IMR-90 (cell line): ENCODE results near the gene SKAP1. TPM values are rescaled to one million over a fixed set of nuclear protein-coding genes. Genes with fewer than 3 reads are reported as not detected.

Source experiments
- ATAC-seq: fragments of 200-7000 bp; cut with Tn5 transposase; 2 replicates; pipeline ENCODE4 v1.9.1; 2020; ENCODE audit warnings: low read depth, mild to moderate bottlenecking, moderate library complexity
- BruUV-seq: library from RNA; stranded (reverse); fragments of 400-500 nt; replicated peaks from 2 replicates; lab custom pipeline; 2021; lab: Mats Ljungman, UMichigan
- CTCF ChIA-PET: fragments of 300-600 bp; formaldehyde crosslinking; extraction: SDS; loops from one replicate; lab custom pipeline; 2021; ENCODE audit warnings: antibody characterized with exemption; lab: Yijun Ruan, JAX
- POLR2A ChIA-PET: fragments of 300-600 bp; sonication (Branson Sonifier 250); formaldehyde crosslinking; loops from one replicate; lab custom pipeline; 2022; ENCODE audit warnings: antibody characterized with exemption; ENCODE audit not compliant: unreplicated experiment; lab: Charles Lee
- DNase-seq: peaks from one replicate; pipeline ENCODE4 v3.0.0; 2013
- H2AFZ ChIP-seq: replicated peaks from 2 replicates; pipeline ENCODE3; 2013; ENCODE audit warnings: low read length, mild to moderate bottlenecking; ENCODE audit not compliant: poor library complexity
- H2AK5ac ChIP-seq: 2 replicates; pipeline ENCODE4 v1.6.1; 2013; ENCODE audit warnings: low read depth, low read length, inconsistent platforms
- H2AK9ac ChIP-seq: replicated peaks from 2 replicates; pipeline ENCODE3; 2013; ENCODE audit warnings: mild to moderate bottlenecking, low read depth, low read length, moderate library complexity; ENCODE audit not compliant: poor library complexity
- H2BK120ac ChIP-seq: 2 replicates; pipeline ENCODE4 v1.6.1; 2013; ENCODE audit warnings: low read depth, low read length, inconsistent platforms
- H2BK15ac ChIP-seq: 3 replicates; pipeline ENCODE4 v1.6.1; 2013; ENCODE audit warnings: low read depth, low read length, inconsistent platforms
- H2BK20ac ChIP-seq: 2 replicates; pipeline ENCODE4 v1.6.1; 2013; ENCODE audit warnings: low read depth, mild to moderate bottlenecking, inconsistent platforms, low read length, moderate library complexity
- H2BK5ac ChIP-seq: 2 replicates; pipeline ENCODE4 v1.6.1; 2013; ENCODE audit warnings: mild to moderate bottlenecking, low read depth, low read length, inconsistent platforms; ENCODE audit not compliant: poor library complexity, severe bottlenecking
- H3K14ac ChIP-seq: replicated peaks from 2 replicates; pipeline ENCODE4 v1.6.1; 2013; ENCODE audit warnings: low read depth, low read length, inconsistent platforms
- H3K18ac ChIP-seq: 2 replicates; pipeline ENCODE4 v1.6.1; 2013; ENCODE audit warnings: low read depth, low read length, control low read depth
- H3K23ac ChIP-seq: 2 replicates; pipeline ENCODE4 v1.6.1; 2013; ENCODE audit warnings: low read depth, low read length, inconsistent platforms
- H3K27ac ChIP-seq: 2 replicates; pipeline ENCODE4 v1.5.1; 2013; ENCODE audit warnings: mild to moderate bottlenecking, control low read depth, low read length; ENCODE audit not compliant: insufficient read depth
- H3K27me3 ChIP-seq: 2 replicates; pipeline ENCODE4 v1.6.1; 2013; ENCODE audit warnings: low read length; ENCODE audit not compliant: control insufficient read depth, insufficient read depth
- H3K36me3 ChIP-seq: 2 replicates; pipeline ENCODE4 v1.6.1; 2013; ENCODE audit warnings: low read length, mixed read lengths; ENCODE audit not compliant: control insufficient read depth, insufficient read depth
- H3K4ac ChIP-seq: 2 replicates; pipeline ENCODE4 v1.6.1; 2013; ENCODE audit warnings: low read depth, low read length, inconsistent platforms
- H3K4me1 ChIP-seq: 2 replicates; pipeline ENCODE4 v1.6.1; 2013; ENCODE audit warnings: low read length, mixed read lengths; ENCODE audit not compliant: control insufficient read depth, insufficient read depth
- H3K4me2 ChIP-seq: 2 replicates; pipeline ENCODE4 v1.6.1; 2013; ENCODE audit warnings: low read depth, mild to moderate bottlenecking, control low read depth, low read length, moderate library complexity
- H3K4me3 ChIP-seq: 2 replicates; pipeline ENCODE4 v1.5.1; 2013; ENCODE audit warnings: low read depth, mild to moderate bottlenecking, control low read depth, low read length, moderate library complexity; ENCODE audit not compliant: insufficient read depth
- H3K56ac ChIP-seq: 2 replicates; pipeline ENCODE4 v1.6.1; 2013; ENCODE audit warnings: low read length, inconsistent platforms; ENCODE audit not compliant: insufficient read depth; ENCODE audit errors: extremely low read depth
- H3K79me1 ChIP-seq, 2 experiments: 2 replicates each; pipeline ENCODE4 v1.6.1; 2013; ENCODE audit warnings: low read length in 2 of 2, inconsistent platforms in 1 of 2, low read depth in 1 of 2
- H3K9ac ChIP-seq: 2 replicates; pipeline ENCODE4 v1.6.1; 2013; ENCODE audit warnings: low read depth, low read length, control low read depth
- H3K9me1 ChIP-seq: 2 replicates; pipeline ENCODE4 v1.6.1; 2013; ENCODE audit warnings: low read length, inconsistent platforms; ENCODE audit not compliant: insufficient read depth
- H3K9me3 ChIP-seq: 2 replicates; pipeline ENCODE4 v1.6.1; 2013; ENCODE audit warnings: low read length; ENCODE audit not compliant: control insufficient read depth, insufficient read depth
- H4K20me1 ChIP-seq: 2 replicates; pipeline ENCODE4 v1.6.1; 2013; ENCODE audit warnings: low read length, inconsistent platforms; ENCODE audit not compliant: insufficient read depth
- H4K5ac ChIP-seq: 2 replicates; pipeline ENCODE4 v1.6.1; 2013; ENCODE audit warnings: mild to moderate bottlenecking, low read depth, low read length, control low read depth
- H4K8ac ChIP-seq, 2 experiments: 2 replicates each; pipeline ENCODE4 v1.6.1; 2013; ENCODE audit warnings: low read depth in 2 of 2, low read length in 2 of 2, control low read depth in 1 of 2, inconsistent platforms in 1 of 2
- H4K91ac ChIP-seq: 2 replicates; pipeline ENCODE4 v1.6.1; 2013; ENCODE audit warnings: low read depth, low read length, inconsistent platforms; ENCODE audit not compliant: insufficient read depth
- FOS ChIP-seq: fragments of 150-350 bp; IDR thresholded peaks from 2 replicates; pipeline ENCODE4 v1.6.1; 2016; ENCODE audit warnings: low read depth, low read length
- NFE2L2 ChIP-seq: fragments of 150-350 bp; IDR thresholded peaks from 2 replicates; pipeline ENCODE4 v1.6.1; 2016; ENCODE audit warnings: low read depth, mild to moderate bottlenecking, low read length
- USF2 ChIP-seq: fragments of 150-350 bp; IDR thresholded peaks from 2 replicates; pipeline ENCODE4 v1.6.1; 2017; ENCODE audit warnings: mild to moderate bottlenecking, antibody characterized with exemption, low read length, low read depth
- WGBS, 2 experiments: methylation state at CpG; one replicate each; pipeline versions ENCODE4 v1.1.5 to v1.1.7; 2013; ENCODE audit warnings: missing lambda C conversion rate in 2 of 2; ENCODE audit not compliant: insufficient read length in 1 of 2; ENCODE audit errors: extremely low coverage in 2 of 2; 5-methylcytosine and 5-hydroxymethylcytosine counted together
- dilution Hi-C: fragments of 300-500 bp; cut with HindIII; formaldehyde crosslinking; loops from one replicate; pipeline ENCODE4 v1.14.3; 2018; ENCODE audit warnings: low sequenced_read_pairs; ENCODE audit not compliant: unreplicated experiment
- in situ Hi-C: fragments of 300-500 bp; cut with MboI; formaldehyde crosslinking; loops from 3 replicates; pipeline ENCODE4 v1.14.3; 2019; ENCODE audit warnings: low sequenced_read_pairs, inconsistent platforms, mixed read lengths
- intact Hi-C: fragments of 100-400 bp; cut with micrococcal nuclease; formaldehyde crosslinking; loops from 2 replicates; pipeline ENCODE4 v1.10.0; 2022
- polyA plus RNA-seq, 3 experiments: library from polyadenylated mRNA; depleted of rRNA; stranded (reverse); fragments of >200 nt; gene quantifications; 2 replicates each; pipeline ENCODE4 v1.2.3, GENCODE V29; 2012; ENCODE audit warnings: low replicate concordance in 1 of 3
- total RNA-seq: library from RNA; depleted of rRNA; stranded (reverse); fragments of >200 nt; gene quantifications from 2 replicates; pipeline ENCODE4 v1.2.3, GENCODE V29; 2012

Gene SKAP1
- total and polyA plus RNA-seq, 2 of the 4 experiments (the other 2 are of a cell fraction): not detected

DNA sequence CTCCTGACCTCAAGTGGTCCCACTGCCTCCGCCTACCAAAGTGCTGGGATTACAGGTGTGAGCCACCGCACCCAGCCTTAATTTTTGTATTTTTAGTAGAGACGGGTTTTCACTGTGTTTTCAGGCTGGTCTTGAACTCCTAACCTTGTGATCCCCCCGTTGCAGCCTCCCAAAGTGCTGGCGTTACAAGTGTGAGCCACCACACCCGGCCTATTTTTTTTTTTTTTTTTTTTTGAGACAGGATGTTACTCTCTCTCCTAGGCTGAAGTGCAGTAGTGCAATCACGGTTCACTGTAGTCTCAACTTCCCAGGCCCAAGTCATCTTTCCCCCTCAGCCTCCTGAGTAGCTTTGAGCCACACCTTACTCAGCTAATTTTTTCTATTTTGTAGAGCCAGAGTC lies 325.6 kb downstream of the SKAP1 start:
- Histone ChIP-seq H4K91ac (no peak overlapping the region), H3K4me3 (no peak overlapping the region), H3K9ac (no peak overlapping the region), H3K14ac (no peak overlapping the region), H3K79me1 (peaks cover 6 to 22% of the 10 kb centered on the region in 2 experiments), H2AK9ac (no peak overlapping the region), H3K23ac (no peak overlapping the region), H4K8ac (no peak overlapping the region), H2BK15ac (no peak overlapping the region), H3K56ac (no peak overlapping the region), H3K27ac (no peak overlapping the region), H2AK5ac (no peak overlapping the region), H2AFZ (no peak overlapping the region), H3K9me3 (no peaks in the 10 kb centered on the region), H4K5ac (no peak overlapping the region), H3K4ac (no peak overlapping the region), H3K27me3 (no peaks in the 10 kb centered on the region), H4K20me1 (peaks cover 10% of the 10 kb centered on the region), H3K4me1 (no peaks in the 10 kb centered on the region), H2BK5ac (no peak overlapping the region), H3K4me2 (no peak overlapping the region), H2BK120ac (no peak overlapping the region), H3K9me1 (no peaks in the 10 kb centered on the region), H2BK20ac (no peak overlapping the region), H3K18ac (no peak overlapping the region), H3K36me3 (no peaks in the 10 kb centered on the region)
- CTCF ChIA-PET: no interaction called here
- ATAC-seq (no peak), DNase-seq (no peak)
- TF ChIP-seq FOS (no peak), USF2 (no peak), NFE2L2 (no peak)
- in situ Hi-C loops: no loop called here
- POLR2A ChIA-PET: no interaction called here
- dilution Hi-C loops: no loop called here
- WGBS, 2 experiments: 87% methylated on average over 3 of the region's 7 CpGs; no CpG with 5 or more reads in 1 of the 2 experiments
- BruUV-seq: no TSS peak
- intact Hi-C loops: no loop called here
